Smooth muscle cell (in vitro differentiated cells): ENCODE results near the gene MEGF6. TPM values are rescaled to one million over a fixed set of nuclear protein-coding genes. Genes with fewer than 3 reads are reported as not detected.

Source experiments
- DNase-seq: peaks from one replicate; lab custom pipeline; 2025; ENCODE audit not compliant: unreplicated experiment; lab: John Stamatoyannopoulos, UW
- H2AFZ ChIP-seq: fragments of 200-600 bp; sonication (generic); 2 replicates; pipeline ENCODE4 v1.6.0; 2016; ENCODE audit warnings: antibody characterized with exemption, low read depth, mild to moderate bottlenecking
- H3F3A ChIP-seq: fragments of 200-600 bp; sonication (generic); 2 replicates; pipeline ENCODE4 v1.6.0; 2017; ENCODE audit warnings: antibody characterized with exemption, low read depth
- H3K27ac ChIP-seq: fragments of 200-600 bp; sonication (generic); 2 replicates; pipeline ENCODE4 v1.5.1; 2016; ENCODE audit warnings: low read depth, mild to moderate bottlenecking
- H3K27me3 ChIP-seq: fragments of 200-600 bp; sonication (generic); 2 replicates; pipeline ENCODE4 v1.6.1; 2016; ENCODE audit warnings: low read depth, mild to moderate bottlenecking
- H3K36me3 ChIP-seq: fragments of 200-600 bp; sonication (generic); 2 replicates; pipeline ENCODE4 v1.5.1; 2016; ENCODE audit warnings: low read depth
- H3K4me1 ChIP-seq: fragments of 200-600 bp; sonication (generic); 2 replicates; pipeline ENCODE4 v1.5.1; 2016; ENCODE audit warnings: low read depth
- H3K4me2 ChIP-seq: fragments of 200-600 bp; sonication (generic); 2 replicates; pipeline ENCODE4 v1.6.0; 2016; ENCODE audit warnings: mild to moderate bottlenecking
- H3K4me3 ChIP-seq: fragments of 200-600 bp; sonication (generic); 2 replicates; pipeline ENCODE4 v1.5.1; 2016; ENCODE audit warnings: mild to moderate bottlenecking
- H3K79me2 ChIP-seq: fragments of 200-600 bp; sonication (generic); 2 replicates; pipeline ENCODE4 v1.6.0; 2016; ENCODE audit warnings: low read depth, mild to moderate bottlenecking
- H3K9ac ChIP-seq: fragments of 200-600 bp; sonication (generic); 2 replicates; pipeline ENCODE4 v1.6.0; 2016; ENCODE audit warnings: low read depth
- H3K9me3 ChIP-seq: fragments of 200-600 bp; sonication (generic); replicated peaks from 2 replicates; pipeline ENCODE4 v1.5.1; 2016; ENCODE audit warnings: low read depth
- H4K20me1 ChIP-seq: fragments of 200-600 bp; sonication (generic); 2 replicates; pipeline ENCODE4 v1.6.0; 2016; ENCODE audit warnings: low read depth
- WGBS: methylation state at CpG from one replicate; pipeline ENCODE4 v1.1.7; 2016; ENCODE audit warnings: low lambda C conversion rate; 5-methylcytosine and 5-hydroxymethylcytosine counted together
- polyA plus RNA-seq: library from polyadenylated mRNA; unstranded; fragments of >200 nt; fragmentation: Nextera tagmentation; extraction: Ambion mirVana; gene quantifications from 2 replicates; pipeline ENCODE4 v1.2.1, GENCODE V29; 2016
- total RNA-seq: library from RNA; depleted of rRNA; stranded (reverse); fragments of >200 nt; gene quantifications from 2 replicates; pipeline ENCODE4 v1.2.3, GENCODE V29; 2014
- TF ChIP-seq, protein P1 (sequence below): fragments of 200-600 bp; sonication (generic); IDR thresholded peaks from 2 replicates; pipeline ENCODE4 v1.5.1; 2017; ENCODE audit warnings: borderline replicate concordance, mild to moderate bottlenecking, antibody characterized with exemption; ENCODE audit not compliant: insufficient read depth, poor library complexity, severe bottlenecking

MEGF6 gene
- total and polyA plus RNA-seq, 2 experiments from 2014 or later = 6.5 to 12.8 TPM

DNA sequence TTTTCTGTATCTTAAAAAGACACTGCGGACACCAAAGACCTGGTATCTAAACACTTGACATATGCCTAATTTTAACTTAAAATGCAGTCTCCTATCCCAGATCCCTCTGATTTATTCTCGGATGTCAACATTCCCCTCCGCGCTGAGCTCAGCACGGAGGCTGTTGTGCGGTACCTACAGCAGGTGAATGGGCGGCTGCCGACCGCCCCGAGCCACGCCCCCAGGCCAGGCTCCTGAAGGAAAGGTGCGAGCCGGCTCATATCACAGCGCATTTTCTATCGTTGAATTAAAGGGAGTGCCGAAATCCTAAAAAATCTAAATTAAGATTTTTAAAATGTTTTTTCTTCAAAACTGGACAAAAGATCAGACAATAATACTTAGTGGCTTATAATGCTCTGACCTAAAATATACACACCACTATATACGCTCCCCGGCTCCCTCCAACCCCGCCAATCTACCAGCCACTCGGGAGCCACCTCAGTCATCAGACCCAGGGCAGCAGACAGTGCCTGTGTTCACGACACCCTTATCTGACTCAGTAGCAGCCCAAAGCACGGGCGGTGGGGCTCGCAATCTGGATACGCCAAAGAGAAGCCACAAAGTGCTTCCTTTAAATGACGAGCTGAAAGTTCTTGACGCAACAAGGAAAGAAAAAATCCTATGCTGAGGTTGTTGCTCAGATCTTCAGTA, 34.5 kb upstream of the MEGF6 start:
- H4K20me1 ChIP-seq = no peaks in the 10 kb centered on the region
- H3K4me3 ChIP-seq = no peak overlapping the region
- no peak overlapping the region for H3K27ac ChIP-seq
- H3K9ac ChIP-seq = no peak overlapping the region
- TF ChIP-seq, protein P1, sequence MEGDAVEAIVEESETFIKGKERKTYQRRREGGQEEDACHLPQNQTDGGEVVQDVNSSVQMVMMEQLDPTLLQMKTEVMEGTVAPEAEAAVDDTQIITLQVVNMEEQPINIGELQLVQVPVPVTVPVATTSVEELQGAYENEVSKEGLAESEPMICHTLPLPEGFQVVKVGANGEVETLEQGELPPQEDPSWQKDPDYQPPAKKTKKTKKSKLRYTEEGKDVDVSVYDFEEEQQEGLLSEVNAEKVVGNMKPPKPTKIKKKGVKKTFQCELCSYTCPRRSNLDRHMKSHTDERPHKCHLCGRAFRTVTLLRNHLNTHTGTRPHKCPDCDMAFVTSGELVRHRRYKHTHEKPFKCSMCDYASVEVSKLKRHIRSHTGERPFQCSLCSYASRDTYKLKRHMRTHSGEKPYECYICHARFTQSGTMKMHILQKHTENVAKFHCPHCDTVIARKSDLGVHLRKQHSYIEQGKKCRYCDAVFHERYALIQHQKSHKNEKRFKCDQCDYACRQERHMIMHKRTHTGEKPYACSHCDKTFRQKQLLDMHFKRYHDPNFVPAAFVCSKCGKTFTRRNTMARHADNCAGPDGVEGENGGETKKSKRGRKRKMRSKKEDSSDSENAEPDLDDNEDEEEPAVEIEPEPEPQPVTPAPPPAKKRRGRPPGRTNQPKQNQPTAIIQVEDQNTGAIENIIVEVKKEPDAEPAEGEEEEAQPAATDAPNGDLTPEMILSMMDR = no peak
- peaks cover 6% of the 10 kb centered on the region for H3K4me1 ChIP-seq
- no peaks in the 10 kb centered on the region for H3K9me3 ChIP-seq
- H3K27me3 ChIP-seq = peaks cover 8% of the 10 kb centered on the region
- H2AFZ ChIP-seq = no peak overlapping the region
- no peaks in the 10 kb centered on the region for H3F3A ChIP-seq
- WGBS = 96% methylated on average over 27 of the region's 27 CpGs
- no peaks in the 10 kb centered on the region for H3K36me3 ChIP-seq
- H3K79me2 ChIP-seq = no peaks in the 10 kb centered on the region
- H3K4me2 ChIP-seq = no peak overlapping the region
- no peak for DNase-seq

DNA sequence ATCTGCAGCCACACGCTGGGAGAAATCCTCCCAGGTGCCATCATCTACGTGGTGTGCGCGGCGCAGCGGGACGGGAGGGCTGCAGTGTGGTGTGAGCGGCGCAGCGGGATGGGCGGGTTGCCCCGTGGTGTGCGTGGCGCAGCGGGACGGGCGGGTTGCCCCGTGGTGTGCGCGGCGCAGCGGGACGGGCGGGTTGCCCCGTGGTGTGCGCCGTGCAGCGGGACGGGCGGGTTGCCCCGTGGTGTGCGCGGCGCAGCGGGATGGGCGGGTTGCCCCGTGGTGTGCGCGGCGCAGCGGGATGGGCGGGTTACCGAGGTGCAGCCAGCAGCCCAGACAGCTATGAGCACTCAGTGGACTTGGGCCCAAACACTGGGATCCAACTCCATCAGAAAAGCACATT, 33.9 kb upstream of the MEGF6 start:
- no peak for DNase-seq
- Histone ChIP-seq H3K27me3 (peaks cover 2% of the 10 kb centered on the region), H3K4me1 (peaks cover 2% of the 10 kb centered on the region), H3K36me3 (no peaks in the 10 kb centered on the region), H3K27ac (no peak overlapping the region), H3K4me3 (no peak overlapping the region), H3K4me2 (no peak overlapping the region), H3K9ac (no peak overlapping the region), H2AFZ (no peak overlapping the region), H3K79me2 (no peaks in the 10 kb centered on the region), H4K20me1 (no peaks in the 10 kb centered on the region), H3K9me3 (no peaks in the 10 kb centered on the region), H3F3A (no peaks in the 10 kb centered on the region)
- TF ChIP-seq, protein P1 = no peak
- WGBS = 98% methylated on average over 18 of the region's 43 CpGs

DNA sequence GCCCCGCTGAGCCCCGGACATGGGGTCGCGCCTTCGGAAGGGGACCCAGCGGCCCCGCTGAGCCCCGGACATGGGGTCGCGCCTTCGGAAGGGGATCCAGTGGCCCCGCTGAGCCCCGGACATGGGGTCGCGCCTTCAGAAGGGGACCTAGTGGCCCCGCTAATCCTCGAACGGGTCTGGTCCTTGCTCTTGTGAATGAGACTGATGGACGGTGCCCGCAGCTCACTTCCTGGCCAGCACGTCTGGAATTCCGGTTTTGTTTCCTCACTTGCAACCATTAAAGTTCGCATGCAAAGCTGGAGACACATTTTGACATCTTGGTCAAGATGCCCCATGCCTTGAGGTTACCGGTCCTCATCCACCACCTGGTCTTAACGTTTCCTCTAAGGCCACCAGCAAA, 33.0 kb upstream of the MEGF6 start:
- H3F3A ChIP-seq = no peaks in the 10 kb centered on the region
- no peak overlapping the region for H2AFZ ChIP-seq
- no peak overlapping the region for H3K27ac ChIP-seq
- TF ChIP-seq, protein P1 = no peak
- no peak overlapping the region for H3K4me3 ChIP-seq
- H3K27me3 ChIP-seq = no peaks in the 10 kb centered on the region
- H3K79me2 ChIP-seq = no peaks in the 10 kb centered on the region
- no peaks in the 10 kb centered on the region for H4K20me1 ChIP-seq
- H3K4me1 ChIP-seq = no peaks in the 10 kb centered on the region
- no peak overlapping the region for H3K4me2 ChIP-seq
- H3K9ac ChIP-seq = no peak overlapping the region
- H3K36me3 ChIP-seq = no peaks in the 10 kb centered on the region
- DNase-seq = no peak
- H3K9me3 ChIP-seq = no peaks in the 10 kb centered on the region
- WGBS = 95% methylated on average over 13 of the region's 25 CpGs
